Aorta (tissue), 5 donors: Measurements from ENCODE around the gene EVX1. TPM values are rescaled to one million over a fixed set of nuclear protein-coding genes. Genes with fewer than 3 reads are reported as not detected.

Experiments used
- ATAC-seq: fragments of 200-7000 bp; cut with Tn5 transposase; one replicate; pipeline ENCODE4 v1.9.1; 2022; ENCODE audit warnings: moderate library complexity; ENCODE audit not compliant: low FRiP score
- DNase-seq, 2 donors: peaks; one replicate each; pipeline ENCODE4 v3.0.0-alpha.2; 2020
- H3K27ac ChIP-seq, 2 donors: one replicate each; pipeline ENCODE4 v1.5.1; 2013; ENCODE audit warnings: low read length in 2 of 2, mild to moderate bottlenecking in 2 of 2, moderate library complexity in 2 of 2, control low read depth in 1 of 2, inconsistent platforms in 1 of 2, low read depth in 1 of 2
- H3K27me3 ChIP-seq, 2 donors: one replicate each; pipeline ENCODE4 v1.6.1; 2013; ENCODE audit warnings: control low read depth in 1 of 2, low read length in 1 of 2, mild to moderate bottlenecking in 1 of 2, moderate library complexity in 1 of 2; ENCODE audit not compliant: insufficient read depth in 2 of 2, control insufficient read depth in 1 of 2
- H3K36me3 ChIP-seq, 2 donors: one replicate each; pipeline ENCODE4 v1.6.1; 2013; ENCODE audit warnings: control low read depth in 1 of 2, low read length in 1 of 2, mild to moderate bottlenecking in 1 of 2; ENCODE audit not compliant: insufficient read depth in 2 of 2, control insufficient read depth in 1 of 2
- H3K4me1 ChIP-seq, 2 donors: one replicate each; pipeline ENCODE4 v1.6.1; 2013; ENCODE audit warnings: low read length in 2 of 2, control low read depth in 1 of 2, mild to moderate bottlenecking in 1 of 2, moderate library complexity in 1 of 2; ENCODE audit not compliant: insufficient read depth in 2 of 2, control insufficient read depth in 1 of 2
- H3K4me3 ChIP-seq, 2 donors: one replicate each; pipeline ENCODE4 v1.5.1; 2013; ENCODE audit warnings: low read length in 2 of 2, control low read depth in 1 of 2, mild to moderate bottlenecking in 1 of 2
- H3K9me3 ChIP-seq: one replicate; pipeline ENCODE4 v1.6.1; 2013; ENCODE audit warnings: mild to moderate bottlenecking, low read length; ENCODE audit not compliant: control insufficient read depth
- WGBS, 2 donors: extraction: QIAGEN DNeasy Blood & Tissue Kit; methylation state at CpG; one replicate each; pipeline ENCODE4 v1.1.7; 2013; 5-methylcytosine and 5-hydroxymethylcytosine counted together
- intact Hi-C, 2 donors: fragments of 100-400 bp; cut with DNase I; formaldehyde crosslinking; loops; one replicate each; pipeline versions ENCODE4 v1.14.2 to v1.15.0; 2022
- polyA plus RNA-seq, 2 donors: library from polyadenylated mRNA; stranded (reverse); fragments of 200-250 nt; gene quantifications; one replicate each; pipeline ENCODE4 v1.2.3, GENCODE V29; 2013
- total RNA-seq, 2 donors: library from RNA; stranded (reverse); fragmentation: NEBNext Ultra II Directional; extraction: Animal tissue kit (Norgen Biotek cat#: 25700); gene quantifications; one replicate each; pipeline ENCODE4 v1.2.1, GENCODE V29; 2021
- donor health status: healthy with polysubstance abuse.
- donor health status: Bipolar disorder and iron deficiency.
- donor health status: DM: no; HTN: no; CAD: no.
- donor health status: DM: no; HTN: no; CAD: no.
- donor health status: DM: yes; HTN: yes; CAD: no.

EVX1 gene
- total and polyA plus RNA-seq, 4 donors, result not detected

DNA sequence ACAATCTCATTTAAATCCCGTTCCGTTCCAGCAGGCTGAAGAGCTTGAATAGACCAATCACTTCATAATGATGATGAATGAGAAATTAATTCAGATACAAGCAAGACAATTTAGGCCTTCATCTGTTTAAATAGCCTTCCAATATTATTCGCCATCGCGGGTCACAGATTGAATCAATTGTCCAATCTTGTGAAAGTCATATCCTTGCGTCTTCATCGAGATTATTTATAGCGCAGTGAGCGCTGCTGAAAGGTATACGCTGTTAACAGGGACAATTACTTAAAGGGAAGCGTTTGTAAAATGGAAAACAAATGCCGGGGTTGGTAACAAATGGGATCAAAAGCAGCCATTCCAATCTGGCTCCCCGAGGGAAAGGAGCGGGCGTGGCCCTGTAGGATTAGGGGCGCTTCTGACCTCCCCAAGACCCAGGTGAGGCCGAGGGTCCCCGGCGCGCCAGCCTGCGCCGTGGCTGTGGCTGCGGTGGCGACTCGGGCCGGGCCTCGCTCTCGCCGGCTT, 8.6 kb downstream of the EVX1 start:
- Histone ChIP-seq H3K9me3 (no peaks in the 10 kb centered on the region), H3K4me1 (no peaks in the 10 kb centered on the region), H3K36me3 (no peaks in the 10 kb centered on the region), H3K4me3 (no peak overlapping the region), H3K27ac (no peak overlapping the region), H3K27me3 (no peaks in the 10 kb centered on the region)
- DNase-seq (no peak), ATAC-seq (no peak)
- intact Hi-C loops, result no loop called here
- WGBS, 2 donors, result 11 to 13% methylated on average over 29 of the region's 29 CpGs

GRCh38 chr7:27251652-27252590, 9.3 kb downstream of the EVX1 start:
- Histone ChIP-seq H3K4me1 (no peaks in the 10 kb centered on the region), H3K9me3 (no peaks in the 10 kb centered on the region), H3K36me3 (no peaks in the 10 kb centered on the region), H3K27me3 (no peaks in the 10 kb centered on the region), H3K27ac (no peak overlapping the region), H3K4me3 (no peak overlapping the region)
- intact Hi-C loops, result no loop called here
- DNase-seq (no peak), ATAC-seq (no peak)
- 16 to 17% methylated on average over 72 of the region's 72 CpGs for WGBS, 2 donors

GRCh38 chr7:27254625-27255024, 12.0 kb downstream of the EVX1 start:
- H3K4me1 ChIP-seq, result no peaks in the 10 kb centered on the region
- DNase-seq, result no peak
- no peaks in the 10 kb centered on the region for H3K36me3 ChIP-seq
- no peak overlapping the region for H3K27ac ChIP-seq
- ATAC-seq, result no peak
- H3K9me3 ChIP-seq, result no peaks in the 10 kb centered on the region
- no peaks in the 10 kb centered on the region for H3K27me3 ChIP-seq
- WGBS, 2 donors, result 57 to 70% methylated on average over 1 of the region's 1 CpG
- H3K4me3 ChIP-seq, result no peak overlapping the region
- intact Hi-C loops, result no loop called here

- ATAC-seq (no peak), DNase-seq (no peak)
- Histone ChIP-seq H3K27me3 (no peaks in the 10 kb centered on the region), H3K27ac (no peak overlapping the region), H3K4me3 (no peak overlapping the region), H3K4me1 (no peaks in the 10 kb centered on the region), H3K9me3 (no peaks in the 10 kb centered on the region), H3K36me3 (no peaks in the 10 kb centered on the region)
- WGBS, 2 donors, result 23 to 27% methylated on average over 5 of the region's 5 CpGs
- intact Hi-C loops, result no loop called here
These were observed 17.6 kb downstream of the EVX1 start for GRCh38 chr7:27260211-27260610.

- no peaks in the 10 kb centered on the region for H3K27me3 ChIP-seq
- H3K4me3 ChIP-seq, result no peak overlapping the region
- H3K4me1 ChIP-seq, result no peaks in the 10 kb centered on the region
- intact Hi-C loops, result no loop called here
- no peaks in the 10 kb centered on the region for H3K36me3 ChIP-seq
- no peak for ATAC-seq
- H3K9me3 ChIP-seq, result no peaks in the 10 kb centered on the region
- H3K27ac ChIP-seq, result no peak overlapping the region
- DNase-seq, result no peak
- 88 to 93% methylated on average over 4 of the region's 4 CpGs for WGBS, 2 donors
These were observed 19.5 kb downstream of the EVX1 start for GRCh38 chr7:27262121-27262520.

DNA sequence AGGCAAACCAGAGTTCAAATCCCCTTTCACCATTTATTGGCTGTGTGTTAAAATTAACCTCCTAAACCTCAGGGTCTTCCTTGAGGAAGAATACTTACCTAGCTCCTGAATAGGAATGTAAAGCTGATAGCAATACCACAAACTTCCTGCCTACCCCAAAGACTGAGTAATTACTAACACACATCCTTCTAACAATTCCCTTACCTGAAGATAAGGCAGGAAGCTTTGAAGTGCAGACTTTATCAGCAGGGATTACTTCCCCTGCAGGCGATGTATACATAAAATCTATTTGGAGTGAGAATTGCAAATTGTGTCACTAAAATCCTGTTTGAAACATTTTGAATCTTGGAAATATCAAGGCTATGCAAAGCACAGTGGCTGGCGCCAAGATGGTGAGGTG, 21.2 kb downstream of the EVX1 start:
- Histone ChIP-seq H3K27me3 (no peaks in the 10 kb centered on the region), H3K4me3 (no peak overlapping the region), H3K4me1 (no peaks in the 10 kb centered on the region), H3K9me3 (no peaks in the 10 kb centered on the region), H3K36me3 (no peaks in the 10 kb centered on the region), H3K27ac (no peak overlapping the region)
- intact Hi-C loops, result no loop called here
- 89 to 91% methylated on average over 2 of the region's 2 CpGs for WGBS, 2 donors
- ATAC-seq (no peak), DNase-seq (no peak)

- no peak overlapping the region for H3K4me3 ChIP-seq
- 79 to 82% methylated on average over 14 of the region's 14 CpGs for WGBS, 2 donors
- DNase-seq (no peak), ATAC-seq (no peak)
- intact Hi-C loops, result no loop called here
- H3K27me3 ChIP-seq, result no peaks in the 10 kb centered on the region
- H3K9me3 ChIP-seq, result peaks cover 1% of the 10 kb centered on the region
- no peaks in the 10 kb centered on the region for H3K4me1 ChIP-seq
- H3K36me3 ChIP-seq, result no peaks in the 10 kb centered on the region
- H3K27ac ChIP-seq, result no peak overlapping the region
These were observed 26.9 kb downstream of the EVX1 start for GRCh38 chr7:27269455-27269854.

- 88 to 97% methylated on average over 1 of the region's 1 CpG for WGBS, 2 donors
- peaks cover 1% of the 10 kb centered on the region for H3K9me3 ChIP-seq
- H3K4me3 ChIP-seq, result no peak overlapping the region
- ATAC-seq, result no peak
- H3K27me3 ChIP-seq, result no peaks in the 10 kb centered on the region
- H3K27ac ChIP-seq, result no peak overlapping the region
- no peaks in the 10 kb centered on the region for H3K4me1 ChIP-seq
- DNase-seq, result no peak
- H3K36me3 ChIP-seq, result no peaks in the 10 kb centered on the region
- intact Hi-C loops, result no loop called here
These were observed 28.8 kb downstream of the EVX1 start for GRCh38 chr7:27271384-27271783.

DNA sequence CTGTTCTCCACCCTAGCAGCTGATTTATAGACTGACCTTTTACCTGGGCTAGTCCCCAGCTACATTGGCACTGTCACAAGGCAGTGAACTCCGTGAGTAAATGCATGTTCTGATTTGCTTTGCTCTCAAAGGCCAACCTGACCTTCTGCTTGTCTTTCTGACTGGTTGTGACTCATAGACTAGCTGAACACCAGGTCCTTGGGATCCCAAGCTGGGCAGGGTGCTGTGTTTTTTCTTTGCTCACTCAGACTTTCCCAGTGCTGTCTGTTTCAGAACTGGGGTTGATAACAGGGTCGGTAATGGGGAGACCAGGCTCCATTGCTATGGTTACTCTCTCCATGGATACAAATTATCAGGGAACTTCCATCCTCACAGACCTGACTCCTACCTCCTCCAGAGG, 35.0 kb downstream of the EVX1 start:
- Histone ChIP-seq H3K27ac (no peak overlapping the region), H3K9me3 (no peaks in the 10 kb centered on the region), H3K36me3 (no peaks in the 10 kb centered on the region), H3K27me3 (no peaks in the 10 kb centered on the region), H3K4me1 (no peaks in the 10 kb centered on the region), H3K4me3 (no peak overlapping the region)
- no peak for ATAC-seq
- intact Hi-C loops, result no loop called here
- DNase-seq, result no peak
- WGBS, 2 donors, result 31 to 39% methylated on average over 2 of the region's 2 CpGs
